NB4 (cell line): ENCODE data around the gene ZNF821.

Source experiments
- DNase-seq: peaks from one replicate; pipeline ENCODE4 v3.0.0; 2010; ENCODE audit warnings: low read depth
- H3K4me3 ChIP-seq: one replicate; pipeline ENCODE4 v1.5.1; 2011; ENCODE audit warnings: mild to moderate bottlenecking, low read depth, low read length, moderate library complexity
- MAX ChIP-seq: IDR thresholded peaks from 2 replicates; pipeline ENCODE4 v1.6.1; 2011; ENCODE audit warnings: low read depth, low read length
- MYC ChIP-seq: IDR thresholded peaks from 2 replicates; pipeline ENCODE4 v1.6.1; 2011; ENCODE audit warnings: low read depth, low read length
- POLR2A ChIP-seq: IDR thresholded peaks from 2 replicates; pipeline ENCODE4 v1.6.1; 2011; ENCODE audit warnings: mild to moderate bottlenecking; ENCODE audit not compliant: insufficient read length; ENCODE audit errors: extremely low read depth
- TF ChIP-seq, protein P1 (sequence below): IDR thresholded peaks from one replicate; pipeline ENCODE4 v1.5.1; 2012; ENCODE audit warnings: low read depth, low read length

Gene ZNF821

DNA sequence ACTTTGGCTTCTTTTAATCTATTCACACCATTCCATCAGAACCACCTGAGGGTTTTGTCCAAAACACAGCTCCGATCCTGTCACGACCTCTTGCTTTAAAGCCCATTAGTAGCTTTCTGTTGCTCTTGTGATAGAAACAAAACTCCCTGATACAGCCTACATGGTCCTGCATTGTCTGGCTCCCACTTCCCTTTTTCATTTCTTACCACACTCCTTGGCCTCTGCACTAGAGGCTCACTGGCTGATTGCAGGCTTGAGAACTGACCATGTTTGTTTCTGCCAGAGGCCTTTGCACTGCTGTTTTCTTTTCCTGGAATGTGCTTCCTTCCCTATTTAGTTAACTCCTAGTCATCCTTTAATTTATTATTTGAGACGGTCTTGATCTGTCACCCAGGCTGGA is 35.1 kb upstream of the ZNF821 start:
- no peak for TF ChIP-seq MYC
- no peak for TF ChIP-seq POLR2A
- TF ChIP-seq MAX = no peak
- TF ChIP-seq, protein P1, sequence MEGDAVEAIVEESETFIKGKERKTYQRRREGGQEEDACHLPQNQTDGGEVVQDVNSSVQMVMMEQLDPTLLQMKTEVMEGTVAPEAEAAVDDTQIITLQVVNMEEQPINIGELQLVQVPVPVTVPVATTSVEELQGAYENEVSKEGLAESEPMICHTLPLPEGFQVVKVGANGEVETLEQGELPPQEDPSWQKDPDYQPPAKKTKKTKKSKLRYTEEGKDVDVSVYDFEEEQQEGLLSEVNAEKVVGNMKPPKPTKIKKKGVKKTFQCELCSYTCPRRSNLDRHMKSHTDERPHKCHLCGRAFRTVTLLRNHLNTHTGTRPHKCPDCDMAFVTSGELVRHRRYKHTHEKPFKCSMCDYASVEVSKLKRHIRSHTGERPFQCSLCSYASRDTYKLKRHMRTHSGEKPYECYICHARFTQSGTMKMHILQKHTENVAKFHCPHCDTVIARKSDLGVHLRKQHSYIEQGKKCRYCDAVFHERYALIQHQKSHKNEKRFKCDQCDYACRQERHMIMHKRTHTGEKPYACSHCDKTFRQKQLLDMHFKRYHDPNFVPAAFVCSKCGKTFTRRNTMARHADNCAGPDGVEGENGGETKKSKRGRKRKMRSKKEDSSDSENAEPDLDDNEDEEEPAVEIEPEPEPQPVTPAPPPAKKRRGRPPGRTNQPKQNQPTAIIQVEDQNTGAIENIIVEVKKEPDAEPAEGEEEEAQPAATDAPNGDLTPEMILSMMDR = no peak
- DNase-seq = peak; percentile 79

DNA sequence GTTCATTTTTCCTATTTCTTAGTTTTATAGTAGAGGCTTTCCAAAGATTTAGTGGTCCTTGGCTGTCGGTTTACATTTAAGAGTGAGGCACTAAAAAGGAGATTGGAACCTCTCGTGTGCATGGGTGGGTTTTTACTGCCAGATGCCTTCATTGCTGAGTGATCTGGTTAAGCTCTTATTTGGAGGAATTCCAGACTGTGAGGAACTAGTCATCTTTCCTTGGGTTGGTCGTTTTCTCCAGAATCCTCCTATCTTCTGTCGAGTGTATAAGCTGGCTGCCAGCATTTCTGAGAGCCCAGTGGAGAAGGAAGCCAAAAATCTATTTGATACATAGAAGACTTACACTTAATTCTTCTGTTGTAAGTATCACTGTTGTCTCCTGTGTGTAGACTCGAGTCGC is 33.9 kb upstream of the ZNF821 start:
- no peak for DNase-seq
- no peak for TF ChIP-seq POLR2A
- no peak for TF ChIP-seq MAX
- TF ChIP-seq, protein P1 = no peak
- TF ChIP-seq MYC = no peak
- H3K4me3 ChIP-seq = no peak overlapping the region

More for the DNA sequence above, 35.1 kb upstream of the ZNF821 start:
- H3K4me3 ChIP-seq = no peak overlapping the region

- DNase-seq = no peak
- TF ChIP-seq, protein P1 = no peak
- TF ChIP-seq POLR2A (no peak), MYC (no peak), MAX (no peak)
- no peak overlapping the region for H3K4me3 ChIP-seq
These were observed 32.5 kb upstream of the ZNF821 start for GRCh38 chr16:71916397-71916920.

- H3K4me3 ChIP-seq = no peak overlapping the region
- TF ChIP-seq MAX (no peak), MYC (no peak), POLR2A (no peak)
- TF ChIP-seq, protein P1 = no peak
These were observed 31.4 kb upstream of the ZNF821 start for GRCh38 chr16:71915350-71915749.

DNA sequence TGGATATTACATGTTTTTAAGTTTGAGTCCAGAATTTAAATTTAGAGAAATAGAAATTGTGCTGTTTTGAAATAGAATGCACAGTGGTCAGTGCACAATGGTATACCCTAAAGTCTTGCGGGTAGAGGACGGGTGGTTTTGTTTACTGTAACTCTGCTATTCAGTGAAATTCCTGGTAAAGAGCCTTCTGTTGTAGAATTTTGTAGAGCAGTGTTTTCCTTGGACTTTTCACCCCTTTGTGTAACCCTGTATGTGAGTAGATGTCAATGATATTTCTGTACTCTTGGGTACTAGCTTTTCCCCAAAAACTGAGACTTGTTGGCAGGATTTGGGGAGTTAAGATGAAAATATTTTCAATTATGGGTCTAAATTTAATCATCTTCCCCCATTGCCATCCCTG is 30.8 kb upstream of the ZNF821 start:
- no peak for TF ChIP-seq MAX
- TF ChIP-seq, protein P1 = no peak
- no peak for TF ChIP-seq POLR2A
- no peak for TF ChIP-seq MYC
- H3K4me3 ChIP-seq = no peak overlapping the region
- DNase-seq = no peak

More at GRCh38 chr16:71915350-71915749, 31.4 kb upstream of the ZNF821 start:
- no peak for DNase-seq
